Sigmoid colon (tissue), 4 donors: ENCODE measurements around the gene ENTR1.

ENCODE experiments used
- CTCF ChIP-seq, 4 experiments: fragments of 450-650 bp in 3 of 4; fragments of 200-600 bp in 1 of 4; IDR thresholded peaks; one replicate each; pipeline ENCODE4 v1.5.1; 2016 to 2019; ENCODE audit warnings: antibody characterized with exemption in 4 of 4, mild to moderate bottlenecking in 3 of 4, moderate library complexity in 2 of 4
- EP300 ChIP-seq, 4 donors: sonication (generic); formaldehyde crosslinking; IDR thresholded peaks; one replicate each; pipeline ENCODE4 v1.6.1; 2017; ENCODE audit warnings: antibody characterized with exemption in 4 of 4
- POLR2A ChIP-seq, 2 donors: fragments of 450-650 bp; IDR thresholded peaks; one replicate each; pipeline ENCODE4 v1.6.1; 2016; ENCODE audit warnings: antibody characterized with exemption in 2 of 2, mild to moderate bottlenecking in 2 of 2, moderate library complexity in 2 of 2

GRCh38 chr9:136445799-136446198, 35.4 kb upstream of the ENTR1 start:
- no peak for TF ChIP-seq EP300 (IDR thresholded peaks at IDR 0.05)
- no peak for TF ChIP-seq POLR2A (IDR thresholded peaks at IDR 0.05)
- no peak for TF ChIP-seq CTCF (IDR thresholded peaks at IDR 0.05)
